ENCODE measurements around the gene PIM3.

Gene PIM3

GRCh38 chr22:49956418-49956770, 4.2 kb upstream of the PIM3 start:
- DNase-seq (ENCODE audit: low spot score) = no peak

GRCh38 chr22:49956914-49957825, 3.4 kb upstream of the PIM3 start:
- no peak for DNase-seq (ENCODE audit: low spot score)

GRCh38 chr22:49957826-49958365, 2.7 kb upstream of the PIM3 start:
- DNase-seq (ENCODE audit: low spot score) = no peak

GRCh38 chr22:49958366-49958921, 2.1 kb upstream of the PIM3 start:
- no peak for DNase-seq (ENCODE audit: low spot score)

GRCh38 chr22:49958931-49959781, 1.4 kb upstream of the PIM3 start:
- DNase-seq (ENCODE audit: low spot score) = no peak

- DNase-seq (ENCODE audit: low spot score) = no peak
Observed at GRCh38 chr22:49959782-49960158, 802 bp upstream of the PIM3 start.

GRCh38 chr22:49961005-49961600, 531 bp downstream of the PIM3 start:
- no peak for DNase-seq (ENCODE audit: low spot score)

GRCh38 chr22:49961601-49962011, 1.0 kb downstream of the PIM3 start:
- DNase-seq (ENCODE audit: low spot score) = no peak

- peak; percentile 98 for DNase-seq (ENCODE audit: low spot score)
Observed at GRCh38 chr22:49962012-49962750, 1.6 kb downstream of the PIM3 start.

- no peak for DNase-seq (ENCODE audit: low spot score)
Observed at GRCh38 chr22:49962751-49963646, 2.4 kb downstream of the PIM3 start.

GRCh38 chr22:49963647-49964026, 3.1 kb downstream of the PIM3 start:
- DNase-seq (ENCODE audit: low spot score) = no peak

GRCh38 chr22:49964136-49965090, 3.8 kb downstream of the PIM3 start:
- no peak for DNase-seq (ENCODE audit: low spot score)

GRCh38 chr22:49965091-49966040, 4.8 kb downstream of the PIM3 start:
- DNase-seq (ENCODE audit: low spot score) = no peak

- DNase-seq (ENCODE audit: low spot score) = no peak
Observed at GRCh38 chr22:49966041-49966773, 5.6 kb downstream of the PIM3 start.

- DNase-seq (ENCODE audit: low spot score) = no peak
Observed at GRCh38 chr22:49966774-49967705, 6.5 kb downstream of the PIM3 start.

- DNase-seq (ENCODE audit: low spot score) = no peak
Observed at GRCh38 chr22:49967706-49968208, 7.2 kb downstream of the PIM3 start.

Data from HuH-7 (cell line).